ENCODE results near the gene CPZ. TPM values are rescaled to one million over a fixed set of nuclear protein-coding genes. Genes with fewer than 3 reads are reported as not detected.

The CPZ gene
- total and polyA plus RNA-seq, 10 of the 15 experiments (the other 5 are each of a cell fraction or from before 2014, with no cell fraction given), result not detected

DNA sequence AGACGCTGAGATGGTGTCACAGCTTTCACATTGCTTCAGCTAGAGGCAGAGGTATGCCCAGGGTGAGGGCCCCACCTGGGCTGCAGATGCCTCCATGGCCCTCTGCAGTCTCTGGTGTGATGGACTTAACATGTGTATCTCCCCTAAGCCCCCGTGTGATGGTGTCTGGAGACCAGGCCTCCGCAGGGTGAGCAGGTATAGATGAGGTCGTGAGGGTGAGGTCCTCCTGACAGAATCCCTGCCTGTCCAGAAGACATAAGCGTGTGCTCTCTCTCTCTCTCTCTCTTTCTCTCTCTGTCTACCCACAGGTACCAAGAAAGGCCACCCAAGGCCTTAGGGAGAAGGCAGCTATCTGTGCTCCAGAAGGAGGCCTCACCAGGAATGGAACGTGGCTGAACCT, 50.9 kb downstream of the CPZ start:
- no peak for TF ChIP-seq MTA3 (IDR thresholded peaks at IDR 0.05; ENCODE audit: borderline replicate concordance, low read length)
- TF ChIP-seq YY1 (IDR thresholded peaks at IDR 0.05; ENCODE audit: low read depth, low read length), result no peak
- TF ChIP-seq, protein P1, sequence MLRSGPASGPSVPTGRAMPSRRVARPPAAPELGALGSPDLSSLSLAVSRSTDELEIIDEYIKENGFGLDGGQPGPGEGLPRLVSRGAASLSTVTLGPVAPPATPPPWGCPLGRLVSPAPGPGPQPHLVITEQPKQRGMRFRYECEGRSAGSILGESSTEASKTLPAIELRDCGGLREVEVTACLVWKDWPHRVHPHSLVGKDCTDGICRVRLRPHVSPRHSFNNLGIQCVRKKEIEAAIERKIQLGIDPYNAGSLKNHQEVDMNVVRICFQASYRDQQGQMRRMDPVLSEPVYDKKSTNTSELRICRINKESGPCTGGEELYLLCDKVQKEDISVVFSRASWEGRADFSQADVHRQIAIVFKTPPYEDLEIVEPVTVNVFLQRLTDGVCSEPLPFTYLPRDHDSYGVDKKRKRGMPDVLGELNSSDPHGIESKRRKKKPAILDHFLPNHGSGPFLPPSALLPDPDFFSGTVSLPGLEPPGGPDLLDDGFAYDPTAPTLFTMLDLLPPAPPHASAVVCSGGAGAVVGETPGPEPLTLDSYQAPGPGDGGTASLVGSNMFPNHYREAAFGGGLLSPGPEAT (IDR thresholded peaks at IDR 0.05; ENCODE audit: low read depth), result no peak
- TF ChIP-seq SREBF1 (IDR thresholded peaks at IDR 0.05; ENCODE audit: low read length), result no peak
- TF ChIP-seq ETV6 (conservative IDR thresholded peaks at IDR 0.05 in 1 of 2, IDR thresholded peaks at IDR 0.05 in 1 of 2; ENCODE audit: borderline replicate concordance in 1 of 2, low read depth in 1 of 2), result no peak
- no peak for TF ChIP-seq TCF12 (IDR thresholded peaks at IDR 0.05; ENCODE audit: low read depth, low read length)
- TF ChIP-seq, protein P2, sequence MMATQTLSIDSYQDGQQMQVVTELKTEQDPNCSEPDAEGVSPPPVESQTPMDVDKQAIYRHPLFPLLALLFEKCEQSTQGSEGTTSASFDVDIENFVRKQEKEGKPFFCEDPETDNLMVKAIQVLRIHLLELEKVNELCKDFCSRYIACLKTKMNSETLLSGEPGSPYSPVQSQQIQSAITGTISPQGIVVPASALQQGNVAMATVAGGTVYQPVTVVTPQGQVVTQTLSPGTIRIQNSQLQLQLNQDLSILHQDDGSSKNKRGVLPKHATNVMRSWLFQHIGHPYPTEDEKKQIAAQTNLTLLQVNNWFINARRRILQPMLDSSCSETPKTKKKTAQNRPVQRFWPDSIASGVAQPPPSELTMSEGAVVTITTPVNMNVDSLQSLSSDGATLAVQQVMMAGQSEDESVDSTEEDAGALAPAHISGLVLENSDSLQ (IDR thresholded peaks at IDR 0.05), result no peak
- TF ChIP-seq FOS (IDR thresholded peaks at IDR 0.05; ENCODE audit: borderline replicate concordance, extremely low read depth, insufficient read length), result no peak
- TF ChIP-seq, protein P3, sequence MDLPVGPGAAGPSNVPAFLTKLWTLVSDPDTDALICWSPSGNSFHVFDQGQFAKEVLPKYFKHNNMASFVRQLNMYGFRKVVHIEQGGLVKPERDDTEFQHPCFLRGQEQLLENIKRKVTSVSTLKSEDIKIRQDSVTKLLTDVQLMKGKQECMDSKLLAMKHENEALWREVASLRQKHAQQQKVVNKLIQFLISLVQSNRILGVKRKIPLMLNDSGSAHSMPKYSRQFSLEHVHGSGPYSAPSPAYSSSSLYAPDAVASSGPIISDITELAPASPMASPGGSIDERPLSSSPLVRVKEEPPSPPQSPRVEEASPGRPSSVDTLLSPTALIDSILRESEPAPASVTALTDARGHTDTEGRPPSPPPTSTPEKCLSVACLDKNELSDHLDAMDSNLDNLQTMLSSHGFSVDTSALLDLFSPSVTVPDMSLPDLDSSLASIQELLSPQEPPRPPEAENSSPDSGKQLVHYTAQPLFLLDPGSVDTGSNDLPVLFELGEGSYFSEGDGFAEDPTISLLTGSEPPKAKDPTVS (IDR thresholded peaks at IDR 0.05; ENCODE audit: low read depth, low read length), result no peak
- no peak for TF ChIP-seq BCL3 (IDR thresholded peaks at IDR 0.05; ENCODE audit: borderline replicate concordance, insufficient read depth, low read depth, low read length, poor library complexity, severe bottlenecking)
- FAIRE-seq (no peak), ATAC-seq (no peak), DNase-seq (ENCODE audit: low read depth, low spot score) (no peak)
- no peaks in the 10 kb centered on the region for H3K9me3 ChIP-seq (replicated peaks; ENCODE audit: control insufficient read depth, insufficient read depth, low read length)
- RAD21 ChIA-PET (ENCODE audit: unreplicated experiment), result no interaction called here
- in situ Hi-C loops (cut with MboI), result no loop called here
- 7% methylated on average over 6 of the region's 6 CpGs for WGBS (ENCODE audit: insufficient coverage, insufficient replicate concordance, low lambda C conversion rate, missing lambda C conversion rate)
- H3K4me3 ChIP-seq, result no peak overlapping the region
- no peaks in the 10 kb centered on the region; a peak in 2 of 4 replicates for H3K27me3 ChIP-seq (replicated peaks in 1 of 2; ENCODE audit: control insufficient read depth in 2 of 2, insufficient read depth in 2 of 2, low read length in 1 of 2)
- POLR2A ChIA-PET, result no interaction called here
- no peaks in the 10 kb centered on the region for H3K4me1 ChIP-seq (ENCODE audit: control insufficient read depth, insufficient read depth, low read length)
- CTCF ChIA-PET, result no interaction called here
- no peak overlapping the region for H3K9ac ChIP-seq (ENCODE audit: control insufficient read depth, insufficient read depth, low read length)
- intact Hi-C loops (cut with micrococcal nuclease; ENCODE audit: unreplicated experiment), result no loop called here
- no peak overlapping the region for H2AFZ ChIP-seq (ENCODE audit: control insufficient read depth, low read depth, low read length)
- H3K4me2 ChIP-seq (ENCODE audit: control insufficient read depth, insufficient read depth), result no peak overlapping the region
- SMC1A ChIA-PET (ENCODE audit: uncharacterized antibody, unreplicated experiment), result no interaction called here
- H3K27ac ChIP-seq (ENCODE audit: control insufficient read depth, insufficient read depth), result no peak overlapping the region
- no peaks in the 10 kb centered on the region for H3K36me3 ChIP-seq (ENCODE audit: control insufficient read depth in 2 of 2, insufficient read depth in 2 of 2, low read length in 1 of 2)
- BruUV-seq (replicated peaks), result no TSS peak
- no peaks in the 10 kb centered on the region for H4K20me1 ChIP-seq (ENCODE audit: control insufficient read depth, insufficient read depth)
- H3K79me2 ChIP-seq (ENCODE audit: control insufficient read depth, insufficient read depth, low read length), result no peaks in the 10 kb centered on the region

All from GM12878 (cell line).